HG03025 (cell line): Measurements from ENCODE around the gene AQP2.

Experiments
- ATAC-seq: cut with Tn5 transposase; IDR thresholded peaks from one replicate; pipeline ENCODE4 v1.9.1; 2021; ENCODE audit warnings: mild to moderate bottlenecking, moderate library complexity; ENCODE audit not compliant: unreplicated experiment, low FRiP score

AQP2 gene

GRCh38 chr12:49920241-49920914 is 30.2 kb upstream of the AQP2 start:
- no peak for ATAC-seq

- no peak for ATAC-seq
Observed at GRCh38 chr12:49920915-49921286, 29.6 kb upstream of the AQP2 start.

- ATAC-seq, result no peak
Observed at GRCh38 chr12:49921299-49921698, 29.2 kb upstream of the AQP2 start.

- no peak for ATAC-seq
Observed at GRCh38 chr12:49921936-49922335, 28.6 kb upstream of the AQP2 start.

GRCh38 chr12:49922349-49923034 is 28.0 kb upstream of the AQP2 start:
- no peak for ATAC-seq

- no peak for ATAC-seq
Observed at GRCh38 chr12:49923035-49923644, 27.4 kb upstream of the AQP2 start.

GRCh38 chr12:49923880-49924556 is 26.5 kb upstream of the AQP2 start:
- no peak for ATAC-seq

GRCh38 chr12:49924628-49925246 is 25.8 kb upstream of the AQP2 start:
- ATAC-seq, result no peak

GRCh38 chr12:49925433-49926204 is 24.9 kb upstream of the AQP2 start:
- no peak for ATAC-seq

GRCh38 chr12:49928471-49928870 is 22.1 kb upstream of the AQP2 start:
- ATAC-seq, result no peak

- no peak for ATAC-seq
Observed at GRCh38 chr12:49929581-49929980, 21.0 kb upstream of the AQP2 start.

GRCh38 chr12:49930515-49931288 is 19.8 kb upstream of the AQP2 start:
- no peak for ATAC-seq

GRCh38 chr12:49932023-49932422 is 18.5 kb upstream of the AQP2 start:
- no peak for ATAC-seq

- no peak for ATAC-seq
Observed at GRCh38 chr12:49932533-49933130, 17.9 kb upstream of the AQP2 start.

- no peak for ATAC-seq
Observed at GRCh38 chr12:49933796-49934195, 16.7 kb upstream of the AQP2 start.

- no peak for ATAC-seq
Observed at GRCh38 chr12:49934505-49934904, 16.0 kb upstream of the AQP2 start.

GRCh38 chr12:49936925-49937324 is 13.6 kb upstream of the AQP2 start:
- ATAC-seq, result no peak

GRCh38 chr12:49937639-49938300 is 12.8 kb upstream of the AQP2 start:
- ATAC-seq, result no peak

GRCh38 chr12:49939307-49939706 is 11.2 kb upstream of the AQP2 start:
- ATAC-seq, result no peak
